ENCODE measurements around the gene C5AR1. TPM values are rescaled to one million over a fixed set of nuclear protein-coding genes. Genes with fewer than 3 reads are reported as not detected.
A peak's percentile ranks its signal among the peaks of the same experiment; 100 is the strongest.

The C5AR1 gene
- total RNA-seq, 1 donor from 2014 or later = 3.7 TPM

- H3K9me3 Mint-ChIP-seq (ENCODE audit: low read depth) = no peaks in the 10 kb centered on the region
- no peak for DNase-seq (ENCODE audit: low spot score)
- no peaks in the 10 kb centered on the region for H3K27me3 Mint-ChIP-seq (ENCODE audit: low read depth)
- H3K4me1 Mint-ChIP-seq (ENCODE audit: low read depth) = peaks cover 29% of the 10 kb centered on the region
- H3K27ac Mint-ChIP-seq (ENCODE audit: unreplicated experiment) = peak overlapping the region; percentile 32
- TF ChIP-seq, protein P1, sequence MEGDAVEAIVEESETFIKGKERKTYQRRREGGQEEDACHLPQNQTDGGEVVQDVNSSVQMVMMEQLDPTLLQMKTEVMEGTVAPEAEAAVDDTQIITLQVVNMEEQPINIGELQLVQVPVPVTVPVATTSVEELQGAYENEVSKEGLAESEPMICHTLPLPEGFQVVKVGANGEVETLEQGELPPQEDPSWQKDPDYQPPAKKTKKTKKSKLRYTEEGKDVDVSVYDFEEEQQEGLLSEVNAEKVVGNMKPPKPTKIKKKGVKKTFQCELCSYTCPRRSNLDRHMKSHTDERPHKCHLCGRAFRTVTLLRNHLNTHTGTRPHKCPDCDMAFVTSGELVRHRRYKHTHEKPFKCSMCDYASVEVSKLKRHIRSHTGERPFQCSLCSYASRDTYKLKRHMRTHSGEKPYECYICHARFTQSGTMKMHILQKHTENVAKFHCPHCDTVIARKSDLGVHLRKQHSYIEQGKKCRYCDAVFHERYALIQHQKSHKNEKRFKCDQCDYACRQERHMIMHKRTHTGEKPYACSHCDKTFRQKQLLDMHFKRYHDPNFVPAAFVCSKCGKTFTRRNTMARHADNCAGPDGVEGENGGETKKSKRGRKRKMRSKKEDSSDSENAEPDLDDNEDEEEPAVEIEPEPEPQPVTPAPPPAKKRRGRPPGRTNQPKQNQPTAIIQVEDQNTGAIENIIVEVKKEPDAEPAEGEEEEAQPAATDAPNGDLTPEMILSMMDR (IDR thresholded peaks at IDR 0.05) = no peak
- no peak overlapping the region for H3K4me3 Mint-ChIP-seq (ENCODE audit: unreplicated experiment)
- H3K36me3 Mint-ChIP-seq (ENCODE audit: low read depth) = no peaks in the 10 kb centered on the region
These were observed 623 bp upstream of the C5AR1 start for GRCh38 chr19:47309038-47309437.

DNA sequence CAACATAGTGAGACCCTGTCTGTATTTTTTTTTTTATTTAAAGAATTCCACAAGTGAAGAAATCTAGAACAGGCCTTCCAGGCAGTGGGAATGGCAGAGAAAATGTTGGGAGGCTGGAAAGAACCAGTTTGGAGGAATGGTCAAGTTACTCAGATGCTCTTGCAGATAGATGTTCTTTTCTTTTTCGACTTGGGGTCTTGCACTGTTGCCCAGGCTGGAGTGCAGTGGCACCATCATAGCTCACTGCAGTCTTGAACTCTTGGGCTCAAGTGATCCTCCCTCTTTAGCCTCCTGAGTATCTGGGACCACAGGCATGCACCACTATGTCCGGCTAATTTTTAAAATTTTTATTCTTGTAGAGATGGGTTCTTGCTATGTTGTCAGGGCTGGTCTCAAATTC lies 662 bp downstream of the C5AR1 start:
- Mint-ChIP-seq H3K9me3 (ENCODE audit: low read depth) (peaks cover 3% of the 10 kb centered on the region), H3K27ac (ENCODE audit: unreplicated experiment) (no peak overlapping the region), H3K36me3 (ENCODE audit: low read depth) (no peaks in the 10 kb centered on the region)

GRCh38 chr19:47310819-47311218 lies 1.2 kb downstream of the C5AR1 start:
- Mint-ChIP-seq H3K36me3 (ENCODE audit: low read depth) (no peaks in the 10 kb centered on the region), H3K9me3 (ENCODE audit: low read depth) (peaks cover 3% of the 10 kb centered on the region), H3K27ac (ENCODE audit: unreplicated experiment) (no peak overlapping the region), H3K27me3 (ENCODE audit: low read depth) (no peaks in the 10 kb centered on the region), H3K4me1 (ENCODE audit: low read depth) (peaks cover 31% of the 10 kb centered on the region), H3K4me3 (ENCODE audit: unreplicated experiment) (no peak overlapping the region)
- TF ChIP-seq, protein P1 (IDR thresholded peaks at IDR 0.05) = no peak
- no peak for DNase-seq (ENCODE audit: low spot score)

More for the DNA sequence above, 662 bp downstream of the C5AR1 start:
- DNase-seq (ENCODE audit: low spot score) = no peak
- H3K4me1 Mint-ChIP-seq (ENCODE audit: low read depth) = peaks cover 30% of the 10 kb centered on the region
- H3K27me3 Mint-ChIP-seq (ENCODE audit: low read depth) = no peaks in the 10 kb centered on the region
- no peak overlapping the region for H3K4me3 Mint-ChIP-seq (ENCODE audit: unreplicated experiment)
- TF ChIP-seq, protein P1 (IDR thresholded peaks at IDR 0.05) = no peak

DNA sequence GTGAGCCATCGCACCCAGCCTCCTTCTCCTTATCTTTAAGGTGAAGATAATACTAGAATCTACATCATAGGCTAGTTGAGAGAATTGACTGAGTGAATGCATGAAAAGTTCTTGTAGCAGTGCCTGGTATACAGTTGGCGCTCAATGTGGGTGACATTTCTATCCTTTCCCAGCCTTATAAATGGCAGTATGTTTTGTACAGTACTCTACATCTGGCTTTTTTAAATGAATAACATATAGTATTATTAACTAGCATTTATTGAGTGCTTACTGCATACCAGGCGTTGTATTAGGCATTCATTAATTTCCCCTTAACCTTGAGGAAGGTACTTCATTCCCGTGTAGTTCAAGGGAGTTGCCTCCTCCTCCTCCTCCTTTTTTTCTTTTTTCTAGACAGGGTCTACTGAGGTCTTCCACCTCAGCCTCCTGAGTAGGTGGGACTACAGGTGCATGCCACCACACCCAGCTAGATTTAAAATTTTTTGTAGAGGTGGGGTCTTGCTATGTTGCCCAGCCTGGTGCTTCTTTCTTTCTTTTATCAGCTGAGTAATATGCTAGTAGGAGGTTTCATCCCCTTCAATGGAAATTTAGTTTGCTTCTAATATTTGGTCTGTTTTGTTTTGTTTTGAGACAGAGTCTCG lies 2.8 kb downstream of the C5AR1 start:
- no peak overlapping the region for H3K27ac Mint-ChIP-seq (ENCODE audit: unreplicated experiment)
- TF ChIP-seq, protein P1 (IDR thresholded peaks at IDR 0.05) = no peak
- H3K36me3 Mint-ChIP-seq (ENCODE audit: low read depth) = no peaks in the 10 kb centered on the region
- no peak overlapping the region for H3K4me3 Mint-ChIP-seq (ENCODE audit: unreplicated experiment)
- no peak for DNase-seq (ENCODE audit: low spot score)
- peaks cover 28% of the 10 kb centered on the region for H3K4me1 Mint-ChIP-seq (ENCODE audit: low read depth)
- H3K27me3 Mint-ChIP-seq (ENCODE audit: low read depth) = no peaks in the 10 kb centered on the region
- H3K9me3 Mint-ChIP-seq (ENCODE audit: low read depth) = peaks cover 3% of the 10 kb centered on the region

DNA sequence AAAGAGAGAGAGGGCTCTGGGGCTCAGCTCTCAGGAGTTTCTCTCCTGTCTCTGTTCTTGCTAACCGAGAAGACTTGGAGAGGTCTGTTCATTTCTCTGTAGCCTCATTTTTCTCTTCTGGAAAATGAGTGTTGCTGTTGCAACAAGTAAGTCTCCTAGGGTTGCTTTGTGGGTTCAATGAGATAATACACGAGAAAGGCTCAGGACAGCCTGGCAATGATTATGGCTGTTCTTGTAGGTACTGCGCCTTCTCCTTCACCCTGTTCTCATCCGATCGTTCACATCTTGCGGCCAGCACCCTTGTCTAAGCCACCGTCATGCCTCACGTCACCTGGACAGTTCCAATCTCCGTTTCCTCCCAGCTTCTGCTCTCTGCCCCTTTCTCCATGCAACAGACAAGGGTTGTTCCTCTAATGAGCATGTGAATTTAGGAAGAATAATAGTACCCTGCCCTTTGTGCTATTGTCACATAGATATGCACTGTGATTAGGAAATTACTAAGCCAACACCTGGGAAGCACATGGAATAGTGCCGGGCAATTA lies 4.2 kb downstream of the C5AR1 start:
- TF ChIP-seq, protein P1 (IDR thresholded peaks at IDR 0.05) = no peak
- Mint-ChIP-seq H3K4me3 (ENCODE audit: unreplicated experiment) (no peak overlapping the region), H3K27me3 (ENCODE audit: low read depth) (no peaks in the 10 kb centered on the region), H3K36me3 (ENCODE audit: low read depth) (no peaks in the 10 kb centered on the region), H3K27ac (ENCODE audit: unreplicated experiment) (no peak overlapping the region), H3K4me1 (ENCODE audit: low read depth) (peaks cover 26% of the 10 kb centered on the region), H3K9me3 (ENCODE audit: low read depth) (peaks cover 3% of the 10 kb centered on the region)
- DNase-seq (ENCODE audit: low spot score) = no peak
